Breast epithelium (tissue), 4 donors: ENCODE results near the gene SLC11A1. TPM values are rescaled to one million over a fixed set of nuclear protein-coding genes. Genes with fewer than 3 reads are reported as not detected.

Source experiments
- DNase-seq, 2 donors: peaks; one replicate each; pipeline ENCODE4 v3.0.0-alpha.2; 2019; ENCODE audit warnings: low spot score in 2 of 2
- H3K27ac ChIP-seq, 2 donors: fragments of 200-600 bp; sonication (generic) in 1 of 2; one replicate each; pipeline ENCODE4 v1.5.1; 2016 to 2019; ENCODE audit warnings: mild to moderate bottlenecking in 1 of 2
- H3K27me3 ChIP-seq, 2 donors: fragments of 200-600 bp; sonication (generic) in 1 of 2; one replicate each; pipeline versions ENCODE4 v1.5.1 to v1.6.0; 2017 to 2019; ENCODE audit warnings: control low read depth in 1 of 2, mild to moderate bottlenecking in 1 of 2
- H3K36me3 ChIP-seq: fragments of 200-600 bp; one replicate; pipeline ENCODE4 v1.5.1; 2019
- H3K4me1 ChIP-seq, 2 donors: fragments of 200-600 bp; sonication (generic); one replicate each; pipeline ENCODE4 v1.5.1; 2016 to 2019; ENCODE audit warnings: control low read depth in 1 of 2
- H3K4me3 ChIP-seq, 3 donors: fragments of 200-600 bp; sonication (generic); 1 replicate in 2 of 3; 2 replicates in 1 of 3; pipeline ENCODE4 v1.5.1; 2016 to 2019; ENCODE audit warnings: mild to moderate bottlenecking in 3 of 3, moderate library complexity in 2 of 3
- H3K9me3 ChIP-seq, 2 donors: fragments of 200-600 bp; sonication (generic) in 1 of 2; one replicate each; pipeline ENCODE4 v1.5.1; 2016 to 2019; ENCODE audit warnings: control low read depth in 1 of 2
- POLR2A ChIP-seq: fragments of 450-650 bp; IDR thresholded peaks from one replicate; pipeline ENCODE4 v1.6.1; 2016; ENCODE audit warnings: antibody characterized with exemption, mild to moderate bottlenecking, moderate library complexity
- POLR2AphosphoS5 ChIP-seq, 3 donors: sonication (generic); formaldehyde crosslinking; IDR thresholded peaks; one replicate each; pipeline ENCODE4 v1.6.1; 2017; ENCODE audit warnings: antibody characterized with exemption in 3 of 3
- intact Hi-C: fragments of 100-400 bp; cut with DNase I; formaldehyde crosslinking; loops from one replicate; pipeline ENCODE4 v1.15.1; 2023; ENCODE audit warnings: low total_unique reads
- total RNA-seq, 3 donors: library from RNA; depleted of rRNA; stranded (reverse); fragments of >200 nt; gene quantifications; one replicate each; pipeline ENCODE4 v1.1.0, GENCODE V29; 2016
- TF ChIP-seq, protein P1 (sequence below), 3 donors: fragments of 450-650 bp; IDR thresholded peaks; one replicate each; pipeline ENCODE4 v1.5.1; 2016 to 2017; ENCODE audit warnings: antibody characterized with exemption in 3 of 3, mild to moderate bottlenecking in 3 of 3, moderate library complexity in 3 of 3

Gene SLC11A1
- total RNA-seq, 3 donors from 2014 or later, result 14.4 to 53.4 (median 17.9) TPM

DNA sequence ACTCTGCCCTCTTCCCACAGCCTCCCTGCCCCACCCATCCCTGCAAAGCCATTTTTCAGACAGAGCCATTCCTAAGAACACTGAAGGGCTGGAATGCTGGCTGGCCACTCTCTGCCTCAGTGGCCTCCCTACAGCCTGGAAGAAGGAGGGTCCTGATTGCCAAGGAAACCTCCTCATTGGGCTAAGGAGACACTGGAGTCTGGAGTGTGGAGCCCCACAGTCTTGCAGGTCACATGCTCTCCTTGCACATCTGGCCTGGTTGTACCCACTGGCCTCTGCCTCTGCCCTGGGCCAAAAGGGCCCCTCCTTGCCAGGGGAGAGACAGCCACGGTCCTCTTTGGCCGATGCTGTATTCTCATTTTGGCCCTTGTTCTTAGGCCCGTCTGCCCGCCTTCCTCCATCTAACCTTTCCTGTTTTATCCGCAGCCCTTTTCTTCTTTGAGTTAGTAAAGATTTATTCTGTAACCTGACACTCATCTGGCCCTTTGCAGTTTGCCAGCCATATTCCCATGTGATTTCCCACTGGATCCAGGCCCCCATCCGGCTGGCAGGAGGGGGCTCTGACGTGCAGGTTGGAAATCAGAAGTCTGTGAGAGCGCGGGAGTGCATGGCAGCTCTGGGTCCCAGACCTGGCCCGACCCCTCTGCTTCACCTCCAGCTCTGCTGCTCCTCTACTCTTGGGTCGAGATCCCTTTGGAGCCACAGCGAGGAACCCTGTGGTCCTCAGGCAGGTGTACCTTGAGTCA is 36.4 kb upstream of the SLC11A1 start:
- TF ChIP-seq, protein P1, sequence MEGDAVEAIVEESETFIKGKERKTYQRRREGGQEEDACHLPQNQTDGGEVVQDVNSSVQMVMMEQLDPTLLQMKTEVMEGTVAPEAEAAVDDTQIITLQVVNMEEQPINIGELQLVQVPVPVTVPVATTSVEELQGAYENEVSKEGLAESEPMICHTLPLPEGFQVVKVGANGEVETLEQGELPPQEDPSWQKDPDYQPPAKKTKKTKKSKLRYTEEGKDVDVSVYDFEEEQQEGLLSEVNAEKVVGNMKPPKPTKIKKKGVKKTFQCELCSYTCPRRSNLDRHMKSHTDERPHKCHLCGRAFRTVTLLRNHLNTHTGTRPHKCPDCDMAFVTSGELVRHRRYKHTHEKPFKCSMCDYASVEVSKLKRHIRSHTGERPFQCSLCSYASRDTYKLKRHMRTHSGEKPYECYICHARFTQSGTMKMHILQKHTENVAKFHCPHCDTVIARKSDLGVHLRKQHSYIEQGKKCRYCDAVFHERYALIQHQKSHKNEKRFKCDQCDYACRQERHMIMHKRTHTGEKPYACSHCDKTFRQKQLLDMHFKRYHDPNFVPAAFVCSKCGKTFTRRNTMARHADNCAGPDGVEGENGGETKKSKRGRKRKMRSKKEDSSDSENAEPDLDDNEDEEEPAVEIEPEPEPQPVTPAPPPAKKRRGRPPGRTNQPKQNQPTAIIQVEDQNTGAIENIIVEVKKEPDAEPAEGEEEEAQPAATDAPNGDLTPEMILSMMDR (IDR thresholded peaks at IDR 0.05), result no peak
- TF ChIP-seq POLR2A (no peak), POLR2AphosphoS5 (IDR thresholded peaks at IDR 0.05) (no peak)
- H3K36me3 ChIP-seq, result no peaks in the 10 kb centered on the region
- intact Hi-C loops, result no loop called here
- H3K9me3 ChIP-seq, result no peaks in the 10 kb centered on the region
- no peaks in the 10 kb centered on the region for H3K4me1 ChIP-seq
- H3K27me3 ChIP-seq, result no peaks in the 10 kb centered on the region
- H3K27ac ChIP-seq, result no peak overlapping the region
- DNase-seq, result no peak
- no peak overlapping the region for H3K4me3 ChIP-seq

DNA sequence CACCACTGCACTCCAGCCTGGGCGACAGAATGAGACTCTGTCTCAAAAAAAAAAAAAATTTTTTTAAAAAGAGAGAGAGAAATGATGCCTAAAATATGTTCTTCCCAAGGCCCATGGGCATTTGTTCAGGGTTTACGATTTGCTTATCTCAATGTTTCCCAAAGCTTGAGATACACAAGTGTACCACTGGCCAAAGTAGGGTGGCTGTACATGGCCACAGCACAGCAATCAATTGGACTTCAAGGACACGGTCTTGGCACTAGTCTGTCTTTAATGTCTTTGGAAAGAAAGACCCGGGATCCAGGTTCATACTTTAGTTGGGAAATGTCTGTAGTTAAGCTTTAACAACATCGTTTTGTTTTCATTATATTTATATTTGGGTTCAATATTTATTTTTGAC is 34.9 kb upstream of the SLC11A1 start:
- no peaks in the 10 kb centered on the region for H3K36me3 ChIP-seq
- H3K4me1 ChIP-seq, result no peaks in the 10 kb centered on the region
- DNase-seq, result no peak
- no peaks in the 10 kb centered on the region for H3K27me3 ChIP-seq
- TF ChIP-seq, protein P1 (IDR thresholded peaks at IDR 0.05), result no peak
- TF ChIP-seq POLR2A (no peak), POLR2AphosphoS5 (IDR thresholded peaks at IDR 0.05) (no peak)
- no peak overlapping the region for H3K4me3 ChIP-seq
- intact Hi-C loops, result no loop called here
- H3K27ac ChIP-seq, result no peak overlapping the region
- H3K9me3 ChIP-seq, result peaks cover 0 to 12% of the 10 kb centered on the region in 2 donors

DNA sequence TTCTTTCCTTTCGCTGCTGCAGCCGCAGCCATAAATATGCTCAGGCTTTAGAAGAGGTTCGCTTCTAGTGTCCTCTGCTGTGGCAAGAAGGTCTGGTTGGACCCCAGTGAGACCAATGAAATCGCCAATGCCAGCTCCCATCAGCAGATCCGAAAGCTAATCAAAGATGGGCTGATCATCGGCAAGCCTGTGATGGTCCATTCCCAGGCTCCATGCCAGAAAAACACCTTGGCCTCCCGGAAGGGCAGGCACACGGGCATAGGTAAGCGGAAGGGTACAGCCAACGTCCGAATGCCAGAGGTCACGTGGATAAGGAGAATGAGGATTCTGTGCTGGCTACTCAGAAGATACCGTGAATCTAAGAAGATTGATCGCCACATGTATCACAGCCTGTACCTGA is 28.0 kb upstream of the SLC11A1 start:
- H3K36me3 ChIP-seq, result no peaks in the 10 kb centered on the region
- no peak for TF ChIP-seq POLR2AphosphoS5 (IDR thresholded peaks at IDR 0.05)
- H3K27me3 ChIP-seq, result no peaks in the 10 kb centered on the region
- H3K4me1 ChIP-seq, result no peaks in the 10 kb centered on the region
- peaks cover 0 to 12% of the 10 kb centered on the region in 2 donors for H3K9me3 ChIP-seq
- DNase-seq, result no peak
- intact Hi-C loops, result no loop called here
- no peak overlapping the region for H3K4me3 ChIP-seq
- no peak overlapping the region for H3K27ac ChIP-seq

DNA sequence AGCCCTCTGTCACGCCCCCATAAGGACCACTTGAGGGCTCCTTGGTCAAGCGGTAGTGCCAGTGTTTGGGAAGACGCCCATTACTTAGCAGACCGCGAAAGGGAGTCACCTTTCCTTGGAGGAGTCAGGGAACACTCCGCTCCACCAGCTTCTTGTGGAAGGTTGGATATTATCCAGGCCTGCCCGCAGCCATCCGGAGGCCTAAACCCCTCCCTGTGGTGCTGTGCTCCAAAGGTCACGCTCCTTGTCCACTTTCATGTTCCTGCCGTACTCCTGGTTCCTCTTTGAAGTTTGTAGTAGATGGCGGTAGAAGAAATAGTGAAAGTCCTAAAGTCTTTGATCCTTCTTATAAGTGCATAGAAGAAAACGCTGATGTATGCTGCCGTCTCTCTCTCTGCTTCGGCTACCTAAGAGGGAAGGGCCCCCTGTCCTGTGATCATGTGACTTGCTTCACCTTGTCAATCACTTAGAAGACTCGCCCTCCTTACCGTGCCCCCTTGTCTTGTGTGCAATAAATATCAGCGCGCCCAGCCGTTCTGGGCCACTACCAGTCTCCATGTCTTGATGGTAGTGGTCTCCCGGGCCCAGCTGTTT is 27.1 kb upstream of the SLC11A1 start:
- DNase-seq, result no peak
- Histone ChIP-seq H3K4me1 (no peaks in the 10 kb centered on the region), H3K9me3 (peaks cover 0 to 12% of the 10 kb centered on the region in 2 donors), H3K4me3 (no peak overlapping the region), H3K27ac (no peak overlapping the region), H3K27me3 (no peaks in the 10 kb centered on the region), H3K36me3 (no peaks in the 10 kb centered on the region)
- intact Hi-C loops, result loop anchor here (5.0 kb wide), 1 partner anchor 1242 kb away; the partner anchor contains the start of gene STK11IP
- TF ChIP-seq, protein P1 (IDR thresholded peaks at IDR 0.05), result no peak
- TF ChIP-seq POLR2AphosphoS5 (IDR thresholded peaks at IDR 0.05) (no peak), POLR2A (no peak)

DNA sequence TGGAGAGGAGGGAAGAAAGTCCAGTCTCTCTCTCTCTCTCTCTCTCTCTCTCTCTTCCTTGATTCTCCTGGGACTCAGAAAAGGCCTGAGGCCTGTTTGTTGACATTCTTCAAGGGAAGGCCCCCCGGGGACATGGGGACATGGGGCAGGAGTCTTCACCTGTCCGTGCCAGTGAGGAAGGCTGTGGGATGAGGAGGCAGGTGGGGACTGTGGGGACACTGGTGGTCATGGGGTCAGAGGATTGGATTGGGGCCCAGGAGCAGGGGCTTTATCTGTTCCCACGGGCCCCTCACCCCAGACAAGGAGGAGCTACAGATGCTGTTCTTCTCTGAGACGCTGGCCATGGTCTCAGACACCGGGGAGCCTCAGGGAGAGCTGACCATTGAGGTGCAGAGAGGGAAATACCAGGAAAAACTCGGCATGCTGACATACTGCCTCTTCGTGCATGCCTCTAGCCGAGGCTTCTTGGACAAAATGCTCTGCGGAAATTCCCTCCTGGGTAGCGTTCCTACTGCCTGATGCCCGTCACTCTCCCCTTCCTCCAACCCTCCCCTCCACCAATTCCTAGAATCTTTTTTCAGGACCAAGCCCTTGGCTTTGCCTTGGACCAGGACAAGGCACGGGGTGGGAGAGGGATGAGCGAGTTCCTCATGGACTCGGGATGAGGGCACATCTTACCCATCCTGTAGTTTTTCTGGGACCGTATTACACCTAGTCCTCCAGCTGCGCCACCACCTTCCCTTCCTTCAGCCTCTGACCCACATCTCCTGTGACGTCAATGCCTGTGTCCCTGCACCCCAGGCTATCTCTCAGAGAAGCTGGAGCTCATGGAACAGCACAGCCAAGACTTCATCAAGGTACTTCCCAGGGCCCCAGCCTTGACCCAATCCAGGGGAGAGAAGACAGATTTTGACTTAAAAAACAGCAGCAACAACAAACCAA is 24.6 kb upstream of the SLC11A1 start:
- H3K9me3 ChIP-seq, result no peaks in the 10 kb centered on the region
- H3K4me3 ChIP-seq, result no peak overlapping the region
- H3K4me1 ChIP-seq, result no peaks in the 10 kb centered on the region
- intact Hi-C loops, result loop anchor here (5.0 kb wide), 1 partner anchor 1240 kb away; the partner anchor contains the start of gene STK11IP
- DNase-seq, result no peak
- H3K36me3 ChIP-seq, result no peaks in the 10 kb centered on the region
- no peak overlapping the region for H3K27ac ChIP-seq
- TF ChIP-seq, protein P1 (IDR thresholded peaks at IDR 0.05), result no peak
- TF ChIP-seq POLR2AphosphoS5 (IDR thresholded peaks at IDR 0.05) (no peak), POLR2A (no peak)
- H3K27me3 ChIP-seq, result no peaks in the 10 kb centered on the region
